Keratinocyte (primary cell): ENCODE measurements around the gene B4GALT3. TPM values are rescaled to one million over a fixed set of nuclear protein-coding genes. Genes with fewer than 3 reads are reported as not detected.

Experiments
- DNase-seq: peaks from one replicate; pipeline ENCODE4 v3.0.0-alpha.2; 2011; ENCODE audit warnings: low read depth, missing footprints, low spot score
- FAIRE-seq: peaks from 2 replicates; lab custom pipeline; 2011; peaks lifted over from hg19 to GRCh38; lab: Jason Lieb, UNC
- H2AFZ ChIP-seq: 2 replicates; pipeline ENCODE4 v1.6.0; 2012; ENCODE audit warnings: low read length, control low read depth, inconsistent platforms; ENCODE audit not compliant: control insufficient read depth
- H3K27ac ChIP-seq: 2 replicates; pipeline ENCODE4 v1.5.1; 2011; ENCODE audit warnings: low read length; ENCODE audit not compliant: control insufficient read depth, insufficient read depth
- H3K27me3 ChIP-seq: 3 replicates; pipeline ENCODE4 v1.6.0; 2011; ENCODE audit warnings: low read length; ENCODE audit not compliant: control insufficient read depth, insufficient read depth; ENCODE audit errors: extremely low read depth
- H3K36me3 ChIP-seq, 2 experiments: 2 replicates in 1 of 2; 3 replicates in 1 of 2; pipeline ENCODE4 v1.5.1; 2011; ENCODE audit warnings: low read length in 2 of 2, mild to moderate bottlenecking in 1 of 2; ENCODE audit not compliant: control insufficient read depth in 2 of 2, insufficient read depth in 2 of 2; ENCODE audit errors: extremely low read depth in 1 of 2
- H3K4me1 ChIP-seq: 3 replicates; pipeline ENCODE4 v1.5.1; 2011; ENCODE audit warnings: low read length; ENCODE audit not compliant: control insufficient read depth, insufficient read depth; ENCODE audit errors: extremely low read depth
- H3K4me2 ChIP-seq: 3 replicates; pipeline ENCODE4 v1.6.0; 2011; ENCODE audit warnings: low read depth, low read length; ENCODE audit not compliant: control insufficient read depth, insufficient read depth; ENCODE audit errors: extremely low read depth
- H3K4me3 ChIP-seq, 3 experiments: fragments of 200-600 bp in 1 of 3; sonication (generic) in 1 of 3; 2 replicates in 2 of 3; 3 replicates in 1 of 3; pipeline ENCODE4 v1.5.1; 2011 to 2016; ENCODE audit warnings: low read length in 3 of 3, mild to moderate bottlenecking in 3 of 3, control low read depth in 2 of 3, inconsistent platforms in 1 of 3, low read depth in 1 of 3, mixed read lengths in 1 of 3, mixed run types in 1 of 3, moderate library complexity in 1 of 3; ENCODE audit not compliant: control insufficient read depth in 2 of 3, insufficient read depth in 2 of 3; ENCODE audit errors: extremely low read depth in 1 of 3
- H3K79me2 ChIP-seq: 2 replicates; pipeline ENCODE4 v1.6.0; 2012; ENCODE audit warnings: low read length; ENCODE audit not compliant: control insufficient read depth, insufficient read depth
- H3K9ac ChIP-seq: 3 replicates; pipeline ENCODE4 v1.6.0; 2011; ENCODE audit warnings: low read length; ENCODE audit not compliant: control insufficient read depth, insufficient read depth; ENCODE audit errors: extremely low read depth
- H3K9me1 ChIP-seq: 3 replicates; pipeline ENCODE4 v1.6.0; 2011; ENCODE audit warnings: low read length; ENCODE audit not compliant: control insufficient read depth, insufficient read depth; ENCODE audit errors: extremely low read depth
- H3K9me3 ChIP-seq: 2 replicates; pipeline ENCODE4 v1.5.1; 2012; ENCODE audit warnings: low read depth, low read length; ENCODE audit not compliant: control insufficient read depth
- H4K20me1 ChIP-seq: 3 replicates; pipeline ENCODE4 v1.6.0; 2011; ENCODE audit warnings: low read length; ENCODE audit not compliant: control insufficient read depth, insufficient read depth; ENCODE audit errors: extremely low read depth
- EZH2 ChIP-seq: IDR thresholded peaks from one replicate; pipeline ENCODE4 v1.6.1; 2012; ENCODE audit warnings: inconsistent platforms, mild to moderate bottlenecking, low read length, moderate library complexity
- dilution Hi-C: fragments of 300-500 bp; cut with MboI; formaldehyde crosslinking; loops from one replicate; pipeline ENCODE4 v1.7.0; 2020; ENCODE audit warnings: low sequenced_read_pairs; ENCODE audit not compliant: extremely low pct_ligation_motif_present
- polyA plus RNA-seq, 5 experiments: library from polyadenylated mRNA; depleted of rRNA in 3 of 5; stranded (reverse) in 3 of 5; stranded (forward) in 1 of 5; unstranded in 1 of 5; fragments of >200 nt; gene quantifications; 1 replicate in 1 of 5; 2 replicates in 3 of 5; 3 replicates in 1 of 5; pipeline versions ENCODE4 v1.2.1 to v1.2.3, GENCODE V29; 2011 to 2012; ENCODE audit warnings: missing spikeins in 2 of 5, low read depth in 1 of 5, low replicate concordance in 1 of 5
- TF ChIP-seq, protein P1 (sequence below), 3 experiments: IDR thresholded peaks in 1 of 3; conservative IDR thresholded peaks in 1 of 3; optimal IDR thresholded peaks in 1 of 3; 2 replicates in 2 of 3; 3 replicates in 1 of 3; pipeline versions ENCODE3 to v1.5.1; 2011; ENCODE audit warnings: low read length in 3 of 3, mild to moderate bottlenecking in 3 of 3, moderate library complexity in 2 of 3, control low read depth in 1 of 3, inconsistent platforms in 1 of 3; ENCODE audit not compliant: insufficient read depth in 2 of 3; ENCODE audit errors: extremely low read depth in 1 of 3

Gene B4GALT3
- polyA plus RNA-seq, 1 donor (not counting 4 experiments of a cell fraction or from before 2014, with no cell fraction given): 19.1 TPM

DNA sequence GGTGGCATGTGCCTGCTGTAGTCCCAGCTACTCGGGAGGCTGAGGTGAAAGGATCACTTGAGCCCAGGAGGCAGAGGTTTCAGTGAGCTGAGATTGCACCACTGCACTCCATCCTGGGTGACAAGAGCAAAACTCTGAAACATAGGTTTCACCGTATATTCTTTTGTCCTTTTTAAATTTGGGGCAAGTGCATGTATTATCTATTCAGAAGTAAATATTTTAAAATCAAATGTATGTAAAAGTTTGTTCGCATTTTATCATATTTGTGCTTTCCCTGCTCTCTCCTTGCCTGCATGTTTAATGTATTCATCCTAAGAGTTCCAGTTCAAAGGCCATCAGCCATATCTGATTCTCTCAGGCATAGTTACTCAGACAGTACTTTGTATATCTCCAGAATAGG lies 31.5 kb downstream of the B4GALT3 start:
- TF ChIP-seq, protein P1, sequence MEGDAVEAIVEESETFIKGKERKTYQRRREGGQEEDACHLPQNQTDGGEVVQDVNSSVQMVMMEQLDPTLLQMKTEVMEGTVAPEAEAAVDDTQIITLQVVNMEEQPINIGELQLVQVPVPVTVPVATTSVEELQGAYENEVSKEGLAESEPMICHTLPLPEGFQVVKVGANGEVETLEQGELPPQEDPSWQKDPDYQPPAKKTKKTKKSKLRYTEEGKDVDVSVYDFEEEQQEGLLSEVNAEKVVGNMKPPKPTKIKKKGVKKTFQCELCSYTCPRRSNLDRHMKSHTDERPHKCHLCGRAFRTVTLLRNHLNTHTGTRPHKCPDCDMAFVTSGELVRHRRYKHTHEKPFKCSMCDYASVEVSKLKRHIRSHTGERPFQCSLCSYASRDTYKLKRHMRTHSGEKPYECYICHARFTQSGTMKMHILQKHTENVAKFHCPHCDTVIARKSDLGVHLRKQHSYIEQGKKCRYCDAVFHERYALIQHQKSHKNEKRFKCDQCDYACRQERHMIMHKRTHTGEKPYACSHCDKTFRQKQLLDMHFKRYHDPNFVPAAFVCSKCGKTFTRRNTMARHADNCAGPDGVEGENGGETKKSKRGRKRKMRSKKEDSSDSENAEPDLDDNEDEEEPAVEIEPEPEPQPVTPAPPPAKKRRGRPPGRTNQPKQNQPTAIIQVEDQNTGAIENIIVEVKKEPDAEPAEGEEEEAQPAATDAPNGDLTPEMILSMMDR (optimal IDR thresholded peaks at IDR 0.05 in 1 of 3, IDR thresholded peaks at IDR 0.05 in 1 of 3, conservative IDR thresholded peaks at IDR 0.05 in 1 of 3; ENCODE audit: extremely low read depth in 1 of 3, insufficient read depth in 2 of 3, low read length in 3 of 3): no peak
- TF ChIP-seq EZH2: no peak
- Histone ChIP-seq H3K9me3 (no peaks in the 10 kb centered on the region), H3K4me1 (no peaks in the 10 kb centered on the region), H2AFZ (no peak overlapping the region), H3K9me1 (no peaks in the 10 kb centered on the region), H3K79me2 (no peaks in the 10 kb centered on the region), H3K9ac (no peak overlapping the region), H3K27me3 (no peaks in the 10 kb centered on the region), H3K27ac (no peak overlapping the region), H3K4me3 (no peak overlapping the region), H4K20me1 (no peaks in the 10 kb centered on the region), H3K4me2 (no peak overlapping the region), H3K36me3 (no peaks in the 10 kb centered on the region)
- DNase-seq: no peak
- dilution Hi-C loops: no loop called here
- no peak for FAIRE-seq

- dilution Hi-C loops: no loop called here
- Histone ChIP-seq H3K9me1 (no peaks in the 10 kb centered on the region), H3K27me3 (no peaks in the 10 kb centered on the region), H3K4me3 (no peak overlapping the region), H3K9ac (no peak overlapping the region), H3K27ac (no peak overlapping the region), H3K79me2 (peaks cover 1% of the 10 kb centered on the region), H3K9me3 (no peaks in the 10 kb centered on the region), H3K4me1 (no peaks in the 10 kb centered on the region), H2AFZ (no peak overlapping the region), H4K20me1 (no peaks in the 10 kb centered on the region), H3K36me3 (no peaks in the 10 kb centered on the region), H3K4me2 (no peak overlapping the region)
- FAIRE-seq (no peak), DNase-seq (no peak)
- no peak for TF ChIP-seq EZH2
- TF ChIP-seq, protein P1 (optimal IDR thresholded peaks at IDR 0.05 in 1 of 3, IDR thresholded peaks at IDR 0.05 in 1 of 3, conservative IDR thresholded peaks at IDR 0.05 in 1 of 3; ENCODE audit: extremely low read depth in 1 of 3, insufficient read depth in 2 of 3, low read length in 3 of 3): no peak
These were observed 36.4 kb downstream of the B4GALT3 start for GRCh38 chr1:161140755-161141400.
